H1 (cell line): ENCODE data around the gene P2RX2. TPM values are rescaled to one million over a fixed set of nuclear protein-coding genes. Genes with fewer than 3 reads are reported as not detected.

Source experiments
- BRCA1 ChIP-seq: IDR thresholded peaks from 2 replicates; pipeline ENCODE4 v1.6.1; 2012; ENCODE audit warnings: low read depth, low read length, improper control_type of control experiment
- YY1 ChIP-seq: IDR thresholded peaks from 2 replicates; pipeline ENCODE4 v1.6.1; 2011; ENCODE audit warnings: low read depth, mild to moderate bottlenecking, low read length
- polyA plus RNA-seq, 7 experiments: library from polyadenylated mRNA; depleted of rRNA in 3 of 7; stranded (reverse) in 5 of 7; unstranded in 2 of 7; fragments of >200 nt in 5 of 7; fragments of 200-250 nt in 2 of 7; gene quantifications; 1 replicate in 5 of 7; 2 replicates in 1 of 7; 4 replicates in 1 of 7; pipeline versions ENCODE4 v1.2.1 to v1.2.3, GENCODE V29; 2011 to 2013; ENCODE audit warnings: missing spikeins in 2 of 7, mixed read lengths in 2 of 7
- total RNA-seq: library from RNA; stranded (reverse); fragmentation: NEBNext Ultra II Directional; extraction: Animal tissue kit (Norgen Biotek cat#: 25700); gene quantifications from 2 replicates; pipeline ENCODE4 v1.2.1, GENCODE V29; 2021

P2RX2 gene
- total and polyA plus RNA-seq, 2 of the 8 experiments (the other 6 are each of a cell fraction or from before 2014, with no cell fraction given), result 0.84 to 2.2 TPM

GRCh38 chr12:132588319-132588718 is 30.3 kb upstream of the P2RX2 start (continued):
- TF ChIP-seq YY1 (no peak), BRCA1 (no peak)
